Esophagus muscularis mucosa (tissue), 4 donors: Measurements from ENCODE around the gene DBN1. TPM values are rescaled to one million over a fixed set of nuclear protein-coding genes. Genes with fewer than 3 reads are reported as not detected.

Source experiments
- DNase-seq: peaks from one replicate; pipeline ENCODE4 v3.0.0-alpha.2; 2017; ENCODE audit errors: extremely low spot score
- H3K27ac ChIP-seq, 4 donors: fragments of 200-600 bp; sonication (generic); replicated peaks in 1 of 4; 1 replicate in 3 of 4; 2 replicates in 1 of 4; pipeline ENCODE4 v1.5.1; 2016 to 2019; ENCODE audit warnings: mild to moderate bottlenecking in 1 of 4
- H3K27me3 ChIP-seq, 4 donors: fragments of 200-600 bp; sonication (generic); one replicate each; pipeline versions ENCODE4 v1.5.1 to v1.6.0; 2016 to 2019
- H3K36me3 ChIP-seq, 4 donors: fragments of 200-600 bp; sonication (generic); one replicate each; pipeline ENCODE4 v1.5.1; 2016 to 2019
- H3K4me1 ChIP-seq, 4 donors: fragments of 200-600 bp; sonication (generic); one replicate each; pipeline ENCODE4 v1.5.1; 2016 to 2019
- H3K4me3 ChIP-seq, 4 donors: fragments of 200-600 bp; sonication (generic); 1 replicate in 2 of 4; 2 replicates in 2 of 4; pipeline ENCODE4 v1.5.1; 2016 to 2019; ENCODE audit warnings: mild to moderate bottlenecking in 4 of 4, moderate library complexity in 1 of 4
- H3K9me3 ChIP-seq, 4 donors: fragments of 200-600 bp; sonication (generic); 1 replicate in 3 of 4; 2 replicates in 1 of 4; pipeline ENCODE4 v1.5.1; 2016 to 2019
- EP300 ChIP-seq: sonication (generic); formaldehyde crosslinking; IDR thresholded peaks from one replicate; pipeline ENCODE4 v1.6.1; 2017; ENCODE audit warnings: antibody characterized with exemption
- POLR2A ChIP-seq: fragments of 450-650 bp; IDR thresholded peaks from one replicate; pipeline ENCODE4 v1.6.1; 2017; ENCODE audit warnings: antibody characterized with exemption, moderate library complexity, mild to moderate bottlenecking, low read depth
- POLR2AphosphoS5 ChIP-seq, 2 donors: sonication (generic); formaldehyde crosslinking; IDR thresholded peaks; one replicate each; pipeline ENCODE4 v1.6.1; 2017; ENCODE audit warnings: antibody characterized with exemption in 2 of 2
- WGBS: methylation state at CpG from one replicate; pipeline ENCODE4 v1.1.5; 2018; 5-methylcytosine and 5-hydroxymethylcytosine counted together
- intact Hi-C: fragments of 100-400 bp; cut with DNase I; formaldehyde crosslinking; loops from one replicate; pipeline ENCODE4 v1.15.1; 2023
- total RNA-seq, 4 donors: library from RNA; depleted of rRNA; stranded (reverse); fragments of >200 nt; gene quantifications; one replicate each; pipeline versions ENCODE4 v1.1.0 to v1.2.1, GENCODE V29; 2016
- TF ChIP-seq, protein P1 (sequence below), 3 experiments: fragments of 200-600 bp in 2 of 3; fragments of 450-650 bp in 1 of 3; sonication (generic) in 2 of 3; IDR thresholded peaks; one replicate each; pipeline ENCODE4 v1.5.1; 2017 to 2019; ENCODE audit warnings: antibody characterized with exemption in 3 of 3, mild to moderate bottlenecking in 2 of 3, moderate library complexity in 1 of 3

DBN1 gene
- total RNA-seq, 4 donors from 2014 or later = 92.2 to 160 (median 130) TPM

DNA sequence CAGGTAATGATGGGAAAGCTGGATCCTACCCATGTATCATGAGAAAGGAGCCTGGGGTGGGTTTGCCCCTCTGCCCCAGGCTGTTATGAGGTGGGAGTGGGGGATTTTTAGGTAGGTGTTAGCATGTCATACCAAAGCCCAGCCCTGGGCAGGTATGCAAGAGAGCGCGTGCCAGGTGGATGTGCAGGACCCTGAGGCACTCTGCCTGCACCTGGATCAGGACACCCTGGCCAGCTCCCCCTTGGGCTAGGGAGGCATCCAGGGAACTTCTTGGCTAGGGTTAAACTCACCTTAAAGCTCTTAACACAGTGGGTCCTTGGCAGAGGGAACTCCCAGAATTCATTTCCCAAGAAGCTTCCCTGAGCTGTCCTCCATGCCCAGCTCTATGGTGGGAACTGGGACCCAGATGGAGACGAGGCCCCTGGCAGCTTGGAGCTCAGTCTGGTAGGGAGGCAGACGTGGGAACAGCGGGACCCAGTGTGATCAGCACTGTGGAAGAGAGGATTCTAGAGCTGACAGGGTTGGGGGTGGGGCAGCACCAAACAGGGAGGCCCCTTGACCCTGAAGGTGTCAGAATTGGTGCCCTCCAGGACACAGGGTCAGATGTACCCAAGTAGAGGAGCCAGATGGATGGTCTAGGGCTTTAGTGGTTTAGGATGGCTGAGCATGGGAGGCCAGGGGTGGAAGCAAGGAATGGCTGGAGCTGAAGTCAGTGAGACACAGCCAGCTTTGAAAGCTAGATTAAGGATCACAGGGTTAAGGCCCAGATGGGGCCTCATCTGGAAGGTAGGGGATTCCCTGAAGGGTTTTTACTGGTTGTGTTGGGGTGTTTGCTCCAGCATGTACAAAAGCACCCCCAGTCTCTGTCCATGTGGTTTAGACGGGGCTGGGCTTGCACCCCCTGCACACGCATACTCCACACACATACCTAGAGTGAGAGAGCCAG is 29.1 kb downstream of the DBN1 start:
- no peak overlapping the region for H3K27ac ChIP-seq
- 71% methylated on average over 1 of the region's 7 CpGs for WGBS
- peaks cover 0 to 32% (median 4%) of the 10 kb centered on the region in 4 donors for H3K27me3 ChIP-seq
- TF ChIP-seq, protein P1, sequence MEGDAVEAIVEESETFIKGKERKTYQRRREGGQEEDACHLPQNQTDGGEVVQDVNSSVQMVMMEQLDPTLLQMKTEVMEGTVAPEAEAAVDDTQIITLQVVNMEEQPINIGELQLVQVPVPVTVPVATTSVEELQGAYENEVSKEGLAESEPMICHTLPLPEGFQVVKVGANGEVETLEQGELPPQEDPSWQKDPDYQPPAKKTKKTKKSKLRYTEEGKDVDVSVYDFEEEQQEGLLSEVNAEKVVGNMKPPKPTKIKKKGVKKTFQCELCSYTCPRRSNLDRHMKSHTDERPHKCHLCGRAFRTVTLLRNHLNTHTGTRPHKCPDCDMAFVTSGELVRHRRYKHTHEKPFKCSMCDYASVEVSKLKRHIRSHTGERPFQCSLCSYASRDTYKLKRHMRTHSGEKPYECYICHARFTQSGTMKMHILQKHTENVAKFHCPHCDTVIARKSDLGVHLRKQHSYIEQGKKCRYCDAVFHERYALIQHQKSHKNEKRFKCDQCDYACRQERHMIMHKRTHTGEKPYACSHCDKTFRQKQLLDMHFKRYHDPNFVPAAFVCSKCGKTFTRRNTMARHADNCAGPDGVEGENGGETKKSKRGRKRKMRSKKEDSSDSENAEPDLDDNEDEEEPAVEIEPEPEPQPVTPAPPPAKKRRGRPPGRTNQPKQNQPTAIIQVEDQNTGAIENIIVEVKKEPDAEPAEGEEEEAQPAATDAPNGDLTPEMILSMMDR (IDR thresholded peaks at IDR 0.05) = no peak
- TF ChIP-seq EP300 (no peak), POLR2AphosphoS5 (IDR thresholded peaks at IDR 0.05) (no peak), POLR2A (no peak)
- no peaks in the 10 kb centered on the region for H3K9me3 ChIP-seq
- intact Hi-C loops = no loop called here
- no peak for DNase-seq
- H3K4me1 ChIP-seq = peaks cover 22 to 32% (median 29%) of the 10 kb centered on the region in 4 donors
- H3K4me3 ChIP-seq = no peak overlapping the region
- H3K36me3 ChIP-seq = peaks cover 8 to 29% (median 26%) of the 10 kb centered on the region in 4 donors

GRCh38 chr5:177443144-177443983 is 30.1 kb downstream of the DBN1 start:
- peaks cover 20 to 32% (median 29%) of the 10 kb centered on the region in 4 donors for H3K4me1 ChIP-seq
- H3K27ac ChIP-seq = no peak overlapping the region
- H3K27me3 ChIP-seq = peaks cover 0 to 22% (median 4%) of the 10 kb centered on the region in 4 donors
- intact Hi-C loops = no loop called here
- peaks cover 8 to 35% (median 32%) of the 10 kb centered on the region in 4 donors for H3K36me3 ChIP-seq
- no peak for DNase-seq
- H3K9me3 ChIP-seq = no peaks in the 10 kb centered on the region
- H3K4me3 ChIP-seq = no peak overlapping the region
- TF ChIP-seq POLR2AphosphoS5 (IDR thresholded peaks at IDR 0.05) (no peak), POLR2A (no peak), EP300 (no peak)
- TF ChIP-seq, protein P1 (IDR thresholded peaks at IDR 0.05) = no peak
- WGBS = 86% methylated on average over 8 of the region's 15 CpGs

GRCh38 chr5:177442066-177442826 is 31.2 kb downstream of the DBN1 start:
- no peak for DNase-seq
- Histone ChIP-seq H3K27ac (no peak overlapping the region), H3K36me3 (peaks cover 8 to 46% (median 43%) of the 10 kb centered on the region in 4 donors), H3K4me3 (no peak overlapping the region), H3K9me3 (no peaks in the 10 kb centered on the region), H3K27me3 (peaks cover 0 to 11% (median 0%) of the 10 kb centered on the region in 4 donors), H3K4me1 (peaks cover 9 to 21% (median 18%) of the 10 kb centered on the region in 4 donors)
- 90% methylated on average over 18 of the region's 20 CpGs for WGBS
- intact Hi-C loops = no loop called here
- TF ChIP-seq, protein P1 (IDR thresholded peaks at IDR 0.05) = no peak
- TF ChIP-seq POLR2A = no peak
- TF ChIP-seq EP300 = no peak
- no peak for TF ChIP-seq POLR2AphosphoS5 (IDR thresholded peaks at IDR 0.05)

DNA sequence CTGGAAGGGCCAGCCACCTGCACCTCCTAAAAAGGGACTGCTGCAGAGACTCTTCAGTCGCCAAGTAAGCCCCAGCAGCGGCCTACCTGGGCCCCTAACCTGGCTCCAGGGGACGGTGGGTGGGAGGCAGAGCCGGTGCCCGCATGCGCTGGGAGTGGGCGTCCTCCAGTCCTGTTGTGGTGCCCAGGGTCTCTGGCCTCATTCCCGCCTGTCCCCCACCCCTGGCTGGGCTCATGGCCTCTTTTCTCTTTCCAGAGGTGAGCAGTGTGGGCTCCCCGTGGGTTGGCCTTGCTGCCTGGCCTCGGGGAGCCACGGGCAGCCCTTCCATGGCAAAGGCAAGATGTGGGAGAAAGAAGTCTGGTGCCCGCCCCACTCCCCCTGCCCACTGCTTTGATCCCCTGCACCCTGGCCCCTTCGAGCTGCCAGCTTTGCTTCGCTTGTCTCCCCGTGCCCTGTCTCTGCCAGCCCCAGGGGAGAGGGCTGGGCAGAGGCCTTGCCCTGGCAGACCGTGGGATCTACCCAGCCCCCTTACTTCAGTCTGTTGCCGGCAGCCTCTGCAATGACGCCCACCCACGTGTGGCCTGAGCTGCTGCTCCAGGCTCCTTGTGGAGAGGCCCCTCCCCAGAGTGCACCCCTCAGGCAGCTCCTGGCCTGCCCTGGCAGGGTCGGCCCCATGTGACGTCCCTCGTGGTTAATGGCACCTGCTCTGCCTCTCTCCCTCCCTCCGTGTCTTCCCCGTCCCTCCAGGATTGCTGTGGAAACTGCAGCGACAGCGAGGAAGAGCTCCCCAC is 32.2 kb downstream of the DBN1 start:
- Histone ChIP-seq H3K27me3 (peaks cover 0 to 3% (median 0%) of the 10 kb centered on the region in 4 donors), H3K4me3 (no peak overlapping the region), H3K27ac (no peak overlapping the region), H3K4me1 (peaks cover 3 to 10% (median 8%) of the 10 kb centered on the region in 4 donors), H3K9me3 (no peaks in the 10 kb centered on the region), H3K36me3 (peaks cover 13 to 57% (median 54%) of the 10 kb centered on the region in 4 donors)
- DNase-seq = no peak
- no peak for TF ChIP-seq POLR2A
- TF ChIP-seq, protein P1 (IDR thresholded peaks at IDR 0.05) = no peak
- intact Hi-C loops = no loop called here
- WGBS = 87% methylated on average over 14 of the region's 26 CpGs
